Activated T-helper 17 cell treated with anti-CD3 and anti-CD28 coated beads, Interleukin-2, amount 50 U/mL, for 72 hours (primary cell): ENCODE data around the gene TTC3. TPM values are rescaled to one million over a fixed set of nuclear protein-coding genes. Genes with fewer than 3 reads are reported as not detected.
"Not testable (repeated sequence)": the region's sequence is repeated elsewhere in the genome, so short reads cannot be mapped to it uniquely, and the experiment has no call there.

Experiments
- ATAC-seq: fragments of 150-1000 bp; cut with Tn5 transposase; replicated peaks from 2 replicates; pipeline ENCODE4 v1.10.0; 2021; ENCODE audit warnings: mild to moderate bottlenecking, moderate library complexity
- H3K27ac Mint-ChIP-seq: one replicate; pipeline ENCODE4 v1.8.0; 2022; ENCODE audit warnings: mixed read lengths
- H3K27me3 Mint-ChIP-seq: one replicate; pipeline ENCODE4 v1.8.0; 2022; ENCODE audit warnings: mixed read lengths
- H3K36me3 Mint-ChIP-seq: one replicate; pipeline ENCODE4 v1.8.0; 2022; ENCODE audit warnings: low read depth, mild to moderate bottlenecking, mixed read lengths
- H3K4me1 Mint-ChIP-seq: one replicate; pipeline ENCODE4 v1.8.0; 2022; ENCODE audit warnings: mixed read lengths
- H3K4me3 Mint-ChIP-seq: one replicate; pipeline ENCODE4 v1.8.0; 2022; ENCODE audit warnings: mild to moderate bottlenecking, mixed read lengths
- H3K9me3 Mint-ChIP-seq: one replicate; pipeline ENCODE4 v1.8.0; 2022; ENCODE audit warnings: mixed read lengths
- total RNA-seq, 2 donors: library from RNA; stranded (reverse); gene quantifications; one replicate each; pipeline ENCODE4 v1.2.3, GENCODE V29; 2022

The TTC3 gene
- total RNA-seq, 2 donors from 2014 or later, result 69.2 to 105 TPM

DNA sequence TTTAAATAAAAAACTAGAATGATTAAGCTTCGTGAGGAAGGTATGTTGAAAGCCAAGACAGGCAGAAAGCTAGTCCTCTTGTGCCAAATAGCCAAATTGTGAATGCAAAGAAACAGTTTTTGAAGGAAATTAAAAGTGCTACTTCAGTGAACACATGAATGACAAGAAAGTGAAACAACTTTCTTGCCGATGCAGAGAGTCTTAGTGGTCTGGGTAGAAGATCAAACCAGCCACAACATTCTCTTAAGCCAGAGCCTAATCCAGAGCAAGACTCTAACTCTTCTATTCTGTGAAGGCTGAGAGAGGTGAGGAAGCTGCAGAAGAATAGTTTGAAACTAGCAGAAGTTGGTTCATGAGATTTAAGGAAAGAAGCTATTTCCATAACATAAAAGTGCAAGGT, 63.2 kb downstream of the TTC3 start:
- Mint-ChIP-seq H3K27me3 (no peaks in the 10 kb centered on the region), H3K4me3 (peak overlapping the region; percentile 5), H3K27ac (peak overlapping the region; percentile 6), H3K4me1 (peaks cover 4% of the 10 kb centered on the region), H3K36me3 (peaks cover 92% of the 10 kb centered on the region), H3K9me3 (no peaks in the 10 kb centered on the region)
- ATAC-seq, result peak; percentile 34

DNA sequence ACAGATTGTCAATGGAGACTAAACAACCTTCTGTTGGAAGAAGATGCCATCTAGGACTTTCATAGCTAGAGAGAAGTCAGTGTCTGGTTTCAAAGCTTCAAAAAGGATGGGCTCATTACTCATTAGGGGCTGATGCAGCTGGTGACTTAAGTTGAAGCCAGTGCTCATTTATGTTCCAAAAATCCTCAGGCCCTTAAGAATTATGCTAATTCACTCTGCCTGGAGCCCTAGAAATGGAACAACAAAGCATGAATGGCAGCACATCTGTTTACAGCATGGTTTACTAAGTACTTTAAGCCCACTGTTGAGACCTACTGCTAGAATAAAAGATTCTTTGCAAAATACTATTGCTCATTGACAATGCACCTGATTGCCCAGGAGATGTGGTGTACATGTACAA, 63.7 kb downstream of the TTC3 start:
- ATAC-seq, result no peak
- Mint-ChIP-seq H3K27ac (peak overlapping the region; percentile 6), H3K36me3 (peaks cover 92% of the 10 kb centered on the region), H3K4me1 (peaks cover 4% of the 10 kb centered on the region), H3K9me3 (no peaks in the 10 kb centered on the region), H3K4me3 (no peak overlapping the region), H3K27me3 (no peaks in the 10 kb centered on the region)

DNA sequence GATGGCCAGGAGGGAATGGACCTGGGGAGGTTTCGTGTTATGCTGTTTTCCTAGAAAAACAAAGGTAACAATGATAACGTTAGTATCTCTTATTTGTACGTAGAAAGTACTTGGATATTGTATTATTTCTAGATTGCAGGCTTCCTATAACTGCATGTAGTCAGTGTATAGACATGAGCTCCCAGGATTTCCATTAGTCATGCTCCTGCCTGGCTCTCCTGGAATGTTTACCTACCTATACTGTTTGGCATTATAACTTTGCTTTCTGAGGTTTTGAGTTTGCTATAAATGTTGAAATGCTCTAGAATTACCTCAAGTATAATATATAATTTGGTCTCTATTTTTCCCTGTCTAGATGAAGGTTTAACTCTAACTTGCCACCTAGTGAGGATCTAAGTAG, 66.1 kb downstream of the TTC3 start:
- Mint-ChIP-seq H3K9me3 (no peaks in the 10 kb centered on the region), H3K4me1 (peaks cover 4% of the 10 kb centered on the region), H3K4me3 (no peak overlapping the region), H3K36me3 (peaks cover 93% of the 10 kb centered on the region), H3K27me3 (no peaks in the 10 kb centered on the region), H3K27ac (no peak overlapping the region)
- no peak for ATAC-seq

DNA sequence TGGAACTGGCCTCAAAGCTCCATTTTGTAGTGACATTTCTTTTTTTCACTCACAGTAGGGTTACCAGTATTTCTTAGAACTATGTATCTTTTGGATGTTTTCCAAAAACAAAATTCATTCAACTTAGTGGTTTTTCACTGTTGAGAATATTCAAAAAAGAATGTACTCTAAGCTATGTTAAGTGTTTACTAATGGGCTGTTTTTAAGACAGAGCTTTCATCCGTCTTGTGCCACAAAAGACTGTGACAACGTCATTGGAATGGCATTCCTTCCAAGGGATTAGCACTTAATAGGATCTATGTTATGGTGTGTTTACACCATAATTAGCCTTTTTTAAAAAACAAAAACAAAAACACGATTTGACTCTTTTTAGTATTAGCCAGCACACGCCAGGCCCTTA, 66.8 kb downstream of the TTC3 start:
- Mint-ChIP-seq H3K4me1 (peaks cover 4% of the 10 kb centered on the region), H3K36me3 (peaks cover 93% of the 10 kb centered on the region), H3K27ac (no peak overlapping the region), H3K27me3 (no peaks in the 10 kb centered on the region), H3K9me3 (no peaks in the 10 kb centered on the region), H3K4me3 (no peak overlapping the region)
- ATAC-seq, result no peak

DNA sequence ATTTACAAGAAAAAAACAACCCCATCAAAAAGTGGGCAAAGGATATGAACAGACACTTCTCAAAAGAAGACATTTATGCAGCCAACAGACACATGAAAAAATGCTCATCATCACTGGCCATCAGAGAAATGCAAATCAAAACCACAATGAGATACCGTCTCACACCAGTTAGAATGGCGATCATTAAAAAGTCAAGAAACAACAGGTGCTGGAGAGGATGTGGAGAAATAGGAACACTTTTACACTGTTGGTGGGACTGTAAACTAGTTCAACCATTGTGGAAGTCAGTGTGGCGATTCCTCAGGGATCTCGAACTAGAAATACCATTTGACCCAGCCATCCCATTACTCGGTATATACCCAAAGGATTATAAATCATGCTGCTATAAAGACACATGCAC, 70.3 kb downstream of the TTC3 start:
- H3K9me3 Mint-ChIP-seq, H3K4me3 Mint-ChIP-seq, H3K4me1 Mint-ChIP-seq, H3K27me3 Mint-ChIP-seq, H3K27ac Mint-ChIP-seq, ATAC-seq: not testable (repeated sequence)
- H3K36me3 Mint-ChIP-seq, result peaks cover 95% of the 10 kb centered on the region

DNA sequence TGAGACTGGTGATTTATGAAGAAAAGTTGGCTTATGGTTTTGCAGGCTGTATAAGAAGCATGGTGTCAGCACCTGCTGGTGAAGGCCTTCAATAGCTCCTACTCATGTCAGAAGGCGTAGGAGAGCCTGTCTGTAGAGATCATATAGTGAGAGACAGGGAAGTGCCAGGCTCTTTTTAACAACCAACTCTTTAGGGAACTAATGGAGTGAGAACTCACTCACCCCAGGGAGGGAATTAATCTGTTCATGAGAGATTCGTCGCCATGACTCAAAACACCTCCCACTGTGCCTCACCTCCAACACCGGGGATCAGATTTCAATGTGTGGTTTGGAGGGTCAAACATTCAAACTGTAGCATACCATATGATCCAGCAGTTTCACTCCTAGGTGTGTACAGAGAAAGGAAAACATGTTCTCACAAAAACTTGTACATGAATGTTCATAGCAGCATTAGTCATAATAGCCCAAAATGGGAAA, 72.6 kb downstream of the TTC3 start:
- ATAC-seq, result no peak
- H3K27ac Mint-ChIP-seq, result no peak overlapping the region
- H3K27me3 Mint-ChIP-seq, result no peaks in the 10 kb centered on the region
- no peak overlapping the region for H3K4me3 Mint-ChIP-seq
- H3K36me3 Mint-ChIP-seq, result peaks cover 95% of the 10 kb centered on the region
- H3K4me1 Mint-ChIP-seq, result no peaks in the 10 kb centered on the region
- no peaks in the 10 kb centered on the region for H3K9me3 Mint-ChIP-seq

DNA sequence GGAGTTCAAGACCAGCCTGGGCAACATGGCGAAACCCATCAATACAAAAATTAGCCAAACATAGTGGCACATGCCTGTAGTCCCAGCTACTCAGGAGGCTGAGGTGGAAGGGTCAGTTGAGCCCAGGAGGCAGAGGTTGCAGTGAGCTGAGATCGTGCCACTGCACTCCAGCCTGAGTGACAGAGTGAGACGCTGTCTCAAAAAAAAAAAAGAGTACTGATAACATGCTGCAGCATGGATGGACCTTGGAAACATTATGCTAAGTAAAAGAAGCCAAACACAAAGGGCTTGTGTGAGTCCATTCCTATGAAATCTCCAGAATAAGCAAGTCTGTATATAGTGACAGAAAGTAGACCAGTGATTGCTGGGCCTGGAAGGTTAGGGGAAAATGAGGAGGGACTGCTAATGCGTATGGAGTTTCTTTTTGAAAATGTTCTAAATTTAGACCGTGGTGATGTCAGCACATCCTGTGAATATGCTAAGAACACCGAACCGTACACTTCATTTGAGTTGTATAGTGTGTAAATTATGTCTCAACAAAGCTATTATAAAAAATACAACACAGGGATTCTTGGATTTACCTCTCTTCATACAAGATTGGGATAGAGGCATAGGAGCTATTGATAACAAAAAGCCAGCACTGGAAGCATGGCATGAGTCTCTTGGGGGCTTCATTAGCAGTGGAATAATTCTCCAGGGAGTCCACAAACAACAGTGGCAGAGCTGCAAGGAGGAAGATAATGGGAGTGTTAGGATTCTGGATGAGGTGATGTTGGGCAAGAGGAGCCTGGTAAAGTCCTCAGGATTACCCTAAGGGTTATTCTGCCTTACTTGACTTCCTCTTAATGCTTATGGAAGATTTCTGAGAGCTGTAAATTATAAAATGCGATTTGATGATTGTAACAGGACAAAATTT, 73.5 kb downstream of the TTC3 start:
- H3K27me3 Mint-ChIP-seq, result no peaks in the 10 kb centered on the region
- H3K4me3 Mint-ChIP-seq, result no peak overlapping the region
- no peaks in the 10 kb centered on the region for H3K9me3 Mint-ChIP-seq
- peak overlapping the region; percentile 5 for H3K27ac Mint-ChIP-seq
- H3K4me1 Mint-ChIP-seq, result no peaks in the 10 kb centered on the region
- H3K36me3 Mint-ChIP-seq, result peaks cover 92% of the 10 kb centered on the region
- no peak for ATAC-seq

DNA sequence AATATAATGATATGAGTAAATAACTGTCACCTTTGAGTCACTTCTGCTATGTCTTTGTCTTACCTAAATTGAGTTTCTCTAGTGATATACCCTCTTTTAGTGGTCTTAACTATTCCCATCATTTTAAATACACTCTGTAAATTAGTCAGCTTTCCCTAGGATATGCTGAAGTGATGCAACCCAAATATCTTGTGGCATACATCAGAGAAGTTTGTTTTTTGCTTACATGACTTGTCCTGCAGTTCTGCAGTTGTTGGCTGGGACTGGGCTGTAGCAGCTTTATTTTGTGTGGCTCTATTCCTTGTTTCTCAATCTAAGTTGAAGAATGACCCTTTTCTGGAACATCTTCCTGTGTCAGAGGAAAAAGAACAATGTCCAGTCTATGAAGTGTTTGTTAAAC, 76.4 kb downstream of the TTC3 start:
- ATAC-seq, result no peak
- Mint-ChIP-seq H3K27ac (peak overlapping the region; percentile 52), H3K36me3 (peaks cover 92% of the 10 kb centered on the region), H3K4me3 (no peak overlapping the region), H3K9me3 (no peaks in the 10 kb centered on the region), H3K4me1 (no peaks in the 10 kb centered on the region), H3K27me3 (no peaks in the 10 kb centered on the region)

DNA sequence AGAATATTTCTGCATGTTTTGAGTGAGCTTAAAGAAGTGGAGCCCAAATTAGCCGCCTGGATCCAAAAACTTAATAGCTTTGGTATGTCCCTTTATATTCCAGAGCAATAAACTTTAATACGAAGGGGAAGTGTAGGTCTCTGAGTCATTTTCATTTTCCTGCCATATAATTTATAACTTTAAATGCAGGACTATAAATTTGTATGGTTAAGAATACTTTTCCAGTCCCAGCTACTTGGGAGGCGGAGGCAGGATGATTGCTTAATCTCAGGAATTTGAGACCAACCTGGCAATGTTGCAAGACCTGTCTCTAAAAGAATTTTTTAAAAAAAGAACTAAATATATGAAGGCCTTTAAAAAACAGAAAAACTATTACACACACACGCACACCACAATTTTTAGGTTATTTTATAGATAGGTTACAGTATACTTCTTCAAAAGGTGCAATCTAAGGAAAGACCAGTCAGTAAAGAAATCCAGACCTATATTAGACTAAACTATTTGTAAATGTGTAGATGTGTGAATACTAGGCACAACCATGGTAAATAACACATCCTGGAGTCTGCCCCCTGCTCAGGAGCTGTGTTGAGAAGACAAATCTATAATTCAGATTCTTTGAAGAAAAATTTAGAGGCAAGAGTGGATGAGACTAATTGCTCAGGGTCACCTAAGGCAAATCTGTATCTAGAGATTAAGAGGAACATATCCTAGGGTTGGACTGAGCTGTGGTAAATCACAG, 80.3 kb downstream of the TTC3 start:
- no peak for ATAC-seq
- Mint-ChIP-seq H3K27me3 (no peaks in the 10 kb centered on the region), H3K4me3 (no peak overlapping the region), H3K9me3 (no peaks in the 10 kb centered on the region), H3K36me3 (peaks cover 92% of the 10 kb centered on the region), H3K27ac (peak overlapping the region; percentile 5), H3K4me1 (peaks cover 5% of the 10 kb centered on the region)

DNA sequence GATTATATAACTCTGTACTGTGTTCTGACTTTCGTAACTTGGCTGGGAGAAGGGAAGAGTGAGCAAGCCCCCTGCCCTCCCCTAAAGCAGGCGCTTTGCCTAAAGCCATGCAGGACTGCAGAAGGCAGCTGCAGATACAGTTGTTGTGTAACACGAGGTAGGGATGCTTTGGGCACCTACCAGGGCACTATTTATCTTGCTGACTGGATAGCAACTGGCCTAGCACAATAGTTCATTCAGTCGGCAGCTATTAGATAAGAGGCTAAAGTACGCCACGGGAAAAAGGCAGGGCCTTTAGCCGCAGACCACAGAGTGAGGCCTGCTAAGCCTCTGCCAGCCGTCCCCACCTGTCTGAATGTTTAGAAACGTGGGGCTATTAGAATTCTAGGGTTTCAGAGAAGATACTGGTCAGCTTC, 80.9 kb downstream of the TTC3 start:
- no peak for ATAC-seq
- Mint-ChIP-seq H3K36me3 (peaks cover 92% of the 10 kb centered on the region), H3K27me3 (no peaks in the 10 kb centered on the region), H3K4me1 (peaks cover 9% of the 10 kb centered on the region), H3K27ac (peak overlapping the region; percentile 5), H3K4me3 (no peak overlapping the region), H3K9me3 (no peaks in the 10 kb centered on the region)

DNA sequence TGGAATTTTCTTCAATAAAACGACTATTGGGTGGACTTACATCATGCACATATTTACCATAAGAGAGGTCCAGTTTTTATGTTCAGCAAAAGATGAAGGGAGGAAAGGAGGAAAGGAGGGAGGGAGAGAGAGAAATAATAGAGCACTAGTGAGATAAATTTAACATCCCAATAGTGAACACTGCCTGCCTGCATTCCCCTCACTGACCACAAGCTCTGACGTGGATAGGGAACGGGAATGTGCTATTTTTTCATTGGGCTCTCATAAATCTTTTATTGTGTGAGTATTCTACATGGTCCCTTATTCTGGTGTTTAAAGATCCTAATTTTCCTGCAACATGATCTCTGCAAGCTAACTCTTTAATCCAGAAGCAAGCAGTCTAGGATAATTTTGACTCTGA, 82.1 kb downstream of the TTC3 start:
- H3K36me3 Mint-ChIP-seq, result peaks cover 92% of the 10 kb centered on the region
- no peaks in the 10 kb centered on the region for H3K27me3 Mint-ChIP-seq
- H3K4me3 Mint-ChIP-seq, result no peak overlapping the region
- no peaks in the 10 kb centered on the region for H3K9me3 Mint-ChIP-seq
- ATAC-seq, result no peak
- peaks cover 15% of the 10 kb centered on the region for H3K4me1 Mint-ChIP-seq
- peak overlapping the region; percentile 2 for H3K27ac Mint-ChIP-seq

DNA sequence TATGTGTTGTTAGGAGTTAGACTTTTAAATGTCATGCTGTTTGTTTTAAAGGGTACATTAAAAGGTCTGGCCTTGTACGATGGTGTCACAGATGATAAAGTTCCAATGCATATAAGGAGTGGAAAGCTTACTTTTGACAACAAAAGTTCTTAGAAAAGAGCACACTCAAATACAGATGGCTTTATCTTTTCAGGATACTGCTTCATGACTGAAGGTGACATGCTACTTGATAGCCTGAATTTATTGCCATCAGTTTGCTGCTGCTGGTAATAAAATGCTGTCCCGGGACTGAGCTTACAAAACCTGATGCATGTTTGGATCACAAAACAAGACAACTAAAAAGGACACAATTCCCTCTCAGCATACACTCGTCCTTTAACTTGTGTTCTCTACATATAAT, 84.9 kb downstream of the TTC3 start:
- H3K27me3 Mint-ChIP-seq, result no peaks in the 10 kb centered on the region
- H3K4me3 Mint-ChIP-seq, result no peak overlapping the region
- peaks cover 15% of the 10 kb centered on the region for H3K4me1 Mint-ChIP-seq
- H3K9me3 Mint-ChIP-seq, result no peaks in the 10 kb centered on the region
- H3K36me3 Mint-ChIP-seq, result peaks cover 98% of the 10 kb centered on the region
- peak overlapping the region; percentile 85 for H3K27ac Mint-ChIP-seq
- no peak for ATAC-seq

DNA sequence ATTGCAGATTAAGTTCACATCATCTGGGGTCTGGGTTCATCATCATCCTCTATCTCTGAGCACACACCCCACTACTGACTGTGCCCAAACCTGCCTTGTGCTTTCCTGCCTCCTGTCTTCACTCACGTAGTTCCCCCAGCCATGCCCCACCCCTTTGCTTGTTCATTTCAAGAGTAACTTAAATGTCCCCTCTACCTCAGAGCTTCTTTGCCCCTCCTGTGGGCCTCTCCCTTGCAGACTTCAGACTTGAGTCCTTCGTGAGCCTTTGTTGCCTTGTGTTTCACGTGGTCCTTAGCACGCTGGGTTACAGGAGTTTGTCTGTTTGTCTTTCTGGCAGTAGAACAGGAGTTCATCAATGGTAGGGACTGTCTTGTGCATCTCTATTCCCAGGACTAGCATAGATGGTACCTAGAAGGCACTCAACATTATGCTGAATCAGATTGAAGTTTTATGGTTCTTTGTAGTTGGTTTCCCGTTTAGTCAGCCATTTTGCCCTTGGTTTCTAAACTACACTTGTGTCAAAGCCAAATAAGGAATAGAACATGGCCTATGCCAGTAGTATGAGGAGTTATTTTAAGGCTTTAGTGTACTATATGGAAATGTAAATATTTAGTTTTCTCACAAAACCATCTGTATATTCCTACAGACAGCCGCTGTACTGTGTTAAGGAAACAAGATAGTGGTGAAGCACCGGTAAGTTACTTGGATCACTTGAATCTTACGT, 86.2 kb downstream of the TTC3 start:
- Mint-ChIP-seq H3K27ac (peak overlapping the region; percentile 85), H3K27me3 (no peaks in the 10 kb centered on the region), H3K9me3 (no peaks in the 10 kb centered on the region), H3K36me3 (peaks cover 98% of the 10 kb centered on the region), H3K4me3 (peak overlapping the region; percentile 63), H3K4me1 (peaks cover 15% of the 10 kb centered on the region)
- ATAC-seq, result peak; percentile 94

DNA sequence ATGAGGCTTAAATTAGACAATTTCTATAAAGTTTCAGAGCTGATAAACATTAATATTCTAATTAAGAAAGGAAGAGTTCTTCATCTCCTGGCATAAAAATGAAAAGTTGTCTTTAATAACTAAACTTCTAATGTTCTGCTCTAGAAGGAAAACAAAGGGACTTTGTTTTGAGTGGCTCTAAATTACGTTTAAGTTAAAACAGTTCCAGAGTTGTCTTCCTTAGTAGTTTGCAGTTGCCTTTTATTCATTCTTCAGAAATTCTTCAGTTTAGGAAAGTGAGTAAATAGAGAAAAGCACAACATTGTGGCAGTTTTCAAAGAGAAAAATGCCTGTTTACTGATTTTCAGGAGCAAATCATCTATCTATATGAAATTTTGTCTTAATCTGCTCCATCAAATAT, 86.9 kb downstream of the TTC3 start:
- no peaks in the 10 kb centered on the region for H3K9me3 Mint-ChIP-seq
- no peaks in the 10 kb centered on the region for H3K27me3 Mint-ChIP-seq
- ATAC-seq, result no peak
- H3K36me3 Mint-ChIP-seq, result peaks cover 98% of the 10 kb centered on the region
- H3K4me3 Mint-ChIP-seq, result peak overlapping the region; percentile 63
- H3K4me1 Mint-ChIP-seq, result peaks cover 15% of the 10 kb centered on the region
- H3K27ac Mint-ChIP-seq, result peak overlapping the region; percentile 85
